Thyroid gland (tissue), 4 donors: Measurements from ENCODE around the gene FIGNL2. TPM values are rescaled to one million over a fixed set of nuclear protein-coding genes. Genes with fewer than 3 reads are reported as not detected.

ENCODE experiments used
- DNase-seq, 2 donors: peaks; one replicate each; pipeline ENCODE4 v3.0.0-alpha.2; 2019
- H3K27ac ChIP-seq, 3 donors: fragments of 200-600 bp; sonication (generic); 1 replicate in 2 of 3; 2 replicates in 1 of 3; pipeline ENCODE4 v1.5.1; 2016 to 2019; ENCODE audit warnings: mild to moderate bottlenecking in 1 of 3, moderate library complexity in 1 of 3
- H3K27me3 ChIP-seq: fragments of 200-600 bp; sonication (generic); one replicate; pipeline ENCODE4 v1.5.1; 2019
- H3K36me3 ChIP-seq, 2 donors: fragments of 200-600 bp; sonication (generic); one replicate each; pipeline ENCODE4 v1.5.1; 2016 to 2019
- H3K4me1 ChIP-seq, 2 donors: fragments of 200-600 bp; sonication (generic); one replicate each; pipeline ENCODE4 v1.5.1; 2017 to 2019
- H3K4me3 ChIP-seq, 3 donors: fragments of 200-600 bp; sonication (generic); replicated peaks in 1 of 3; 1 replicate in 2 of 3; 2 replicates in 1 of 3; pipeline ENCODE4 v1.5.1; 2016; ENCODE audit warnings: mild to moderate bottlenecking in 1 of 3
- H3K9me3 ChIP-seq: fragments of 200-600 bp; sonication (generic); one replicate; pipeline ENCODE4 v1.5.1; 2017
- POLR2A ChIP-seq, 2 donors: fragments of 450-650 bp; IDR thresholded peaks; one replicate each; pipeline ENCODE4 v1.6.1; 2017; ENCODE audit warnings: antibody characterized with exemption in 2 of 2, mild to moderate bottlenecking in 2 of 2, moderate library complexity in 1 of 2
- WGBS, 2 donors: methylation state at CpG; one replicate each; pipeline ENCODE4 v1.1.5; 2017; 5-methylcytosine and 5-hydroxymethylcytosine counted together
- intact Hi-C: fragments of 100-400 bp; cut with DNase I; formaldehyde crosslinking; loops from one replicate; pipeline ENCODE4 v1.15.1; 2023
- total RNA-seq, 4 donors: library from RNA; depleted of rRNA; stranded (reverse); fragments of >200 nt; gene quantifications; one replicate each; pipeline ENCODE4 v1.2.3, GENCODE V29; 2016
- TF ChIP-seq, protein P1 (sequence below), 6 experiments: fragments of 200-600 bp in 3 of 6; fragments of 450-650 bp in 3 of 6; sonication (generic) in 3 of 6; IDR thresholded peaks; one replicate each; pipeline ENCODE4 v1.5.1; 2016 to 2019; ENCODE audit warnings: antibody characterized with exemption in 6 of 6, mild to moderate bottlenecking in 2 of 6, inconsistent platforms in 1 of 6, moderate library complexity in 1 of 6

FIGNL2 gene
- total RNA-seq, 4 donors from 2014 or later, result 0.45 to 1.6 (median 1.1) TPM

DNA sequence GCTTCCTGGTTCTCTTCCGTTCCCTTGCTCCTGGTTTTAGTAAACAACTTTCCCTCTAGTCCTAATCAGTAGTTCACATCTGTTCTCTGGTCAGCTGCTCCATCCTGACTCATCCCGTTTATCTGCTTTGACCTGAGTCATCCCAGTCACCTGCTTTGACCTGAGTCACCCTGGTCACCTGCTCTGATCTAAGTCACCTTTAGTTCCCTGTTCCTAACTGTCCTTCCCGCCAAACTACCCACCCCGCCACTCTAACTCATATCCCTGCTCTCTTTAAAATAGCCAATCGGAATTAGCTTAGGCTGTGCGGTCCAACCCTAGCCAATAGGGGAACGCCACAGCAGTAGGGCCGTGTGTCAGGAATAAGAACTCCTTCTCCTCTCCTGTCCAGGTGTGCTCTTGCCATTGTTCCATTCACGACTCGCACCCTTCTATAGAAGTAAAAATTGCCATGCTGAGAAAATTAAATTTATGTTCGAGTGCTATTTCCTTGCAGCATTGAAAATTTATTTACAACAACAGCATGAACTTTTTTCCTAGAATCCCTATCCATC, 36.2 kb upstream of the FIGNL2 start:
- H3K27ac ChIP-seq, result no peak overlapping the region
- no peak for DNase-seq
- H3K9me3 ChIP-seq, result no peaks in the 10 kb centered on the region
- intact Hi-C loops, result no loop called here
- no peak overlapping the region for H3K4me3 ChIP-seq
- peaks cover 0 to 9% of the 10 kb centered on the region in 2 donors for H3K4me1 ChIP-seq
- TF ChIP-seq, protein P1, sequence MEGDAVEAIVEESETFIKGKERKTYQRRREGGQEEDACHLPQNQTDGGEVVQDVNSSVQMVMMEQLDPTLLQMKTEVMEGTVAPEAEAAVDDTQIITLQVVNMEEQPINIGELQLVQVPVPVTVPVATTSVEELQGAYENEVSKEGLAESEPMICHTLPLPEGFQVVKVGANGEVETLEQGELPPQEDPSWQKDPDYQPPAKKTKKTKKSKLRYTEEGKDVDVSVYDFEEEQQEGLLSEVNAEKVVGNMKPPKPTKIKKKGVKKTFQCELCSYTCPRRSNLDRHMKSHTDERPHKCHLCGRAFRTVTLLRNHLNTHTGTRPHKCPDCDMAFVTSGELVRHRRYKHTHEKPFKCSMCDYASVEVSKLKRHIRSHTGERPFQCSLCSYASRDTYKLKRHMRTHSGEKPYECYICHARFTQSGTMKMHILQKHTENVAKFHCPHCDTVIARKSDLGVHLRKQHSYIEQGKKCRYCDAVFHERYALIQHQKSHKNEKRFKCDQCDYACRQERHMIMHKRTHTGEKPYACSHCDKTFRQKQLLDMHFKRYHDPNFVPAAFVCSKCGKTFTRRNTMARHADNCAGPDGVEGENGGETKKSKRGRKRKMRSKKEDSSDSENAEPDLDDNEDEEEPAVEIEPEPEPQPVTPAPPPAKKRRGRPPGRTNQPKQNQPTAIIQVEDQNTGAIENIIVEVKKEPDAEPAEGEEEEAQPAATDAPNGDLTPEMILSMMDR (IDR thresholded peaks at IDR 0.05), result no peak
- no peak for TF ChIP-seq POLR2A (IDR thresholded peaks at IDR 0.05)
- H3K36me3 ChIP-seq, result no peaks in the 10 kb centered on the region
- WGBS, 2 donors, result 88 to 91% methylated on average over 11 of the region's 11 CpGs
- no peaks in the 10 kb centered on the region for H3K27me3 ChIP-seq

DNA sequence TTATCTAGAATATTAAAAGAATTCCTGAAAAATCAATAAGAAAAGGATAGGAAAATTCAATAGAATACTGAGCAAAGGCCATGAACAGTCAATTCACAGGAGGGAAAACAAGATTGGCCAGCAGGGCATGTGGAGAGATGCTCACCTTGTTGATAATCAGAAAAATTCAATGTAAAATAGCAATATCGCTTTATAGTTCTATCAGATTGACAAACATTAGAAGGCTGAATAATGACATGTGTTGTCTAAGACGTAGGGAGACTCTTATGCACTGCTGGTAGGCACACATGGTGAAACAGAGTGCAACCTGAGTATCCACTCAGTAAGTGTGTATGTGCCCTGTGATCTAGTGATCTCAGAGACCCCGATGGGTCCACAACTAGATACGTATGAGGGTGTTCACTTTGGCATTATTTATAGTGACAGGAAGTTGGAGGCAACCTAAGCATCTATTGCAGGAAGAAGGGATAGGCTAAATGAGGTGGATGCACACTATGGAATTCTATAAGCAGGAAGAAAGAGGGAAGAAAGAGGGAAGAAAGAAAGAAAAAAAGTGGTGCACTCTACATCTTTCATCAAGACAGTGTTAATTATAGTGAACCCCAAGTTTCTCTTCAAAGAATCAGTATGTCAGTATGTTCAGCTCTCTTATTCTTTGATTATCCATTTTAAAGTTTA, 35.6 kb upstream of the FIGNL2 start:
- DNase-seq, result no peak
- Histone ChIP-seq H3K9me3 (no peaks in the 10 kb centered on the region), H3K4me1 (peaks cover 0 to 9% of the 10 kb centered on the region in 2 donors), H3K4me3 (no peak overlapping the region), H3K27me3 (no peaks in the 10 kb centered on the region), H3K27ac (no peak overlapping the region), H3K36me3 (no peaks in the 10 kb centered on the region)
- TF ChIP-seq POLR2A (IDR thresholded peaks at IDR 0.05), result no peak
- TF ChIP-seq, protein P1 (IDR thresholded peaks at IDR 0.05), result no peak
- WGBS, 2 donors, result 83 to 85% methylated on average over 4 of the region's 4 CpGs
- intact Hi-C loops, result no loop called here

DNA sequence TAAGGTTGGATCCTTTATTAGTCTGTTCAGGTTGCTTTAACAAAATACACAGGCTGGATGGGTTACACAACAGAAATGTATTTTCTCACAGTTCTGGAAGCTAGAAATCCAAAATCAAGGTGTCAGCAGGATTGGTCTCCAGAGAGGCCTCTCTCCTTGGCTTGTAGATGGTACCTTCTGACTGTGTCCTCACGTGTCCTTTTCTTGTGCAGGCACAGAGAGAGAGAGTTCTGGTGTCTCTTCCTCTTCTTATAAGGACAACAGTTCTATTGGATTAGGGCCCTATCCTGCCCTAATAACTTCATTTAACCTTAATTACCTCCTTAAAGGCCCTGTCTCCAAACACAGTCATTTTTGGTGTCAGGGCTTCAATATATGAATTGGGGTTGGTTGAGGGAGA, 34.8 kb upstream of the FIGNL2 start:
- intact Hi-C loops, result no loop called here
- Histone ChIP-seq H3K4me3 (no peak overlapping the region), H3K27me3 (no peaks in the 10 kb centered on the region)

DNA sequence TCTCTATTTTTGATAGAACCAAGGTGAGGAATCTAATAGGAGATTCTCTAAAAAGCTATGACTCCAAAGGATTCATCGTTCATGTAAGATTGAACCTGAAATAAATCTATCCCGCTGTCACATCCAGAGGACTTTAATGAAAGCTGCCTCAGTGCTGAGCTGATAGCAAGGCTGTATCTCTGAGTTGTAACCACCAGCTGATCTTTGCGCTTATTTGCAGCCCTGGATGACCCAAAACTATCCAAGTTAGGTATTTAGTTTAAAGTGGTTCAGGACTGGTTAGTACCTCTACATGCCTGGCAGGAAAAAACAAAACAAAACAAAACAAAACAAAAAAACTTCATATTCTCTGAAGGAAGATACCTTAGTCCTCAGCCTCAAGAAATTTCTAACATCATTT, 30.6 kb upstream of the FIGNL2 start:
- no peaks in the 10 kb centered on the region for H3K4me1 ChIP-seq
- no peak overlapping the region for H3K27ac ChIP-seq
- intact Hi-C loops, result no loop called here
- TF ChIP-seq POLR2A (IDR thresholded peaks at IDR 0.05), result no peak
- TF ChIP-seq, protein P1 (IDR thresholded peaks at IDR 0.05), result no peak
- DNase-seq, result no peak
- H3K4me3 ChIP-seq, result no peak overlapping the region
- H3K27me3 ChIP-seq, result no peaks in the 10 kb centered on the region
- H3K9me3 ChIP-seq, result no peaks in the 10 kb centered on the region
- no peaks in the 10 kb centered on the region for H3K36me3 ChIP-seq
- WGBS, 2 donors, result 89 to 91% methylated on average over 3 of the region's 3 CpGs

More for the DNA sequence above, 34.8 kb upstream of the FIGNL2 start:
- no peak overlapping the region for H3K27ac ChIP-seq
- no peaks in the 10 kb centered on the region for H3K9me3 ChIP-seq
- no peaks in the 10 kb centered on the region for H3K36me3 ChIP-seq
- DNase-seq, result no peak
- 79 to 89% methylated on average over 1 of the region's 1 CpG for WGBS, 2 donors
- H3K4me1 ChIP-seq, result peaks cover 0 to 9% of the 10 kb centered on the region in 2 donors
- TF ChIP-seq, protein P1 (IDR thresholded peaks at IDR 0.05), result no peak
- no peak for TF ChIP-seq POLR2A (IDR thresholded peaks at IDR 0.05)

DNA sequence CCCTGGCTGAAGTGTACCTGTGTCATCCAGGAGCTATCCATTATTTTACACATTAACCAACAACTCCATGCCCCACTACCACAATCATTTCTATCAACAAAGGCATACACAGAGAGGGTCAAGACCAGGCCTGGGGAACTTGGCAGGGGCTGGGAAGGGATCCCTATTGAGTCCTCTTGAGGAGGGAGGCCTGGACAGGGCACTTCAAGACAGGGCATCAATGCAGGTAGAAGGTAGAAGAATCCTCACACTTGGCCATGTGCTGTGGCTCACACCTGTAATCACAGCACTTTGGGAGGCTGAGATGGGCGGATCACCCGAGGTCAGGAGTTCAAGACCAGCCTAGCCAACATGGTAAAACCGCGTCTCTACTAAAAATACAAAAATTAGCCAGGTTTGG, 26.0 kb upstream of the FIGNL2 start:
- Histone ChIP-seq H3K36me3 (no peaks in the 10 kb centered on the region), H3K4me3 (no peak overlapping the region), H3K4me1 (peaks cover 2 to 3% of the 10 kb centered on the region in 2 donors), H3K27me3 (peaks cover 3% of the 10 kb centered on the region), H3K27ac (no peak overlapping the region), H3K9me3 (no peaks in the 10 kb centered on the region)
- intact Hi-C loops, result no loop called here
- DNase-seq, result no peak
- TF ChIP-seq, protein P1 (IDR thresholded peaks at IDR 0.05), result no peak
- no peak for TF ChIP-seq POLR2A (IDR thresholded peaks at IDR 0.05)
- 85 to 91% methylated on average over 4 of the region's 4 CpGs for WGBS, 2 donors
